G401 (cell line): Measurements from ENCODE around the gene NUP153. TPM values are rescaled to one million over a fixed set of nuclear protein-coding genes. Genes with fewer than 3 reads are reported as not detected.
A peak's percentile ranks its signal among the peaks of the same experiment; 100 is the strongest.
"Not testable (repeated sequence)": the region's sequence is repeated elsewhere in the genome, so short reads cannot be mapped to it uniquely, and the experiment has no call there.

Experiments
- DNase-seq: peaks from one replicate; pipeline ENCODE4 v3.0.0-alpha.2; 2015; ENCODE audit warnings: low spot score
- in situ Hi-C: cut with HindIII; loops from 2 replicates; pipeline ENCODE4 v1.10.0; 2016; ENCODE audit warnings: low sequenced_read_pairs, mixed read lengths
- total RNA-seq: library from RNA; depleted of rRNA; stranded (reverse); fragments of >200 nt; shearing (Covaris generic); gene quantifications from 2 replicates; pipeline ENCODE4 v1.2.3, GENCODE V29; 2014

The NUP153 gene
- total RNA-seq, 1 experiment from 2014 or later: 42.6 TPM

DNA sequence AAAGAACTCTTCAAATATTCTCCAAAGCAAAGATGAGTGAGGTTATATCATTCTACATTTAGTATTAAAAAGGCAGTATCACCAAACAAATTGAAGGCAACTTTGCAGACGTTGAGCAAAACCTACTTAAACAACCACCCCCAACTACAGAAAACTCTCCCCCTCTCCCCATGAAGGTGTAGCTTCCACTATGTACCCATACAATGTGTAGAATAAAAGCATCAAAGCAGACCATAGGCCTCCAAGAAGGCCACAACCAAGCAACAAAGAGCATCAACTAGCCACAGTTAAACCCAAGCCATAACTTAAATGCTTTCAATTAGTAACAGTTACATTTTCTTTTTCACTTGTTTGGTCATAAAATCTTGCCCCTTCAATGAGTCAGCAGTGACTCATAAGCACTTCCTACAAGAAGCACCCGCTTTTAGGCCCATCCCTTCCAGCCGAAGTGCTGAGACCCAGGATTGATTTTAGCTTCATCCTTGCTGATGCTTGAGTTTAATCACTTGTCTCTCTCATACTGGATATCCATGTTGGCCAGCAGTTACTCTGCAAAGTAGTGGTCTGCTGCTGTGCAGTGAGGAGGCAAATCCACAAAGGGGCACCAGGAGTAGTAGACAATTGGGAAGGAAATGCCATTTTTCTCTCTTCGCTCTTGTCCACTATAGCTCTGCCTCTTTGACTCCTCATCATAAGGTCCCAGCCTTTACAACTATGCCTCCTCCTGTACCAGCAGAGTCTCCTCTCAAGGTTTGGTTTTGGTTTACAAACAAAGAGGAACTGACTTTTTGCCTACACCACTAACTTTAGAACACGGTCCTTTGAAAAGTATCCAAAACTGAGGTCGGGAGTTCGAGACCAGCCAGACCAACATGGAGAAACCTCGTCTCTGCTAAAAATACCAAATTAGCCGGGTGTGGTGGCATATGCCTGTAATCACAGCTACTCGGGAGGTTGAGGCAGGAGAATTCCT is 8.4 kb upstream of the NUP153 start:
- DNase-seq: no peak
- in situ Hi-C loops: no loop called here

DNA sequence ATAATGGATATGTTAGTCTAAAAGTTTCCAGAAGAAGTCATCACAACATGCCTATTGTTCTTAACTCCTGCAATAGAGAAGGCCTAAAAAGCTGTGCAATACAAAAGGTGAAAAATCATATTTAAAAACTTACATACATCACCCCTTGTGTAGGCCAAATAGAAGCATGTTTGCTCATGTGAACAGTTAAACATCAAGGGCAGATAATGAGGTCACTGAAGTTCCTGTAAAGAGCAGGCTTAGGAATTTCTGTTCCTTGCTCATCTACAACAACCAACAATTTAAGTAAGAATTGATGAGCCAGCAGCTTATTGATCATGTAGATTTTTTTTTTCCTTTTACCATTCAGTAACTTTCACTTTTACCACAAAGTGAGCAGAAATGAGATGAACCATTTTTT is 7.5 kb upstream of the NUP153 start:
- no peak for DNase-seq
- in situ Hi-C loops: no loop called here

DNA sequence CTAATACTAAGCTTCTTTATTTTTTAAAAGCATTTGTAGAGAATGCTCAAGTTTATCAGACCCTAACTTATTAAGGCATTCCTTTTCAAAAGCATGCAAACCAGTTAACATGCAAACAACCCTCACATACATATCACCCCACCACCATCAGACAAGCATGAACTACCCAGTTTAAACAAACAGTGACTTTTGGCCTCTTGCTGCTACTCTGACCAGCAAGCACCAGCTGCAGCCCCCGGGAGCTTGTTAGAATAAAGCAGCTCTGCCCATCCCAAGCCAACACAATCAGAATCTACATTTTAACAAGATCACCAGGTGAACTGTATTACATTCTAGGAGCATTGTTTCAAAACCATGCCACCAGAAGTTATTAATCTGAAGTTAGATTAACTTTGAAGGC is 5.9 kb upstream of the NUP153 start:
- in situ Hi-C loops: no loop called here
- DNase-seq: no peak

- no peak for DNase-seq
- in situ Hi-C loops: no loop called here
These were observed 3.6 kb upstream of the NUP153 start for GRCh38 chr6:17710331-17710730.

GRCh38 chr6:17709476-17709875 is 2.8 kb upstream of the NUP153 start:
- DNase-seq: no peak
- in situ Hi-C loops: no loop called here

DNA sequence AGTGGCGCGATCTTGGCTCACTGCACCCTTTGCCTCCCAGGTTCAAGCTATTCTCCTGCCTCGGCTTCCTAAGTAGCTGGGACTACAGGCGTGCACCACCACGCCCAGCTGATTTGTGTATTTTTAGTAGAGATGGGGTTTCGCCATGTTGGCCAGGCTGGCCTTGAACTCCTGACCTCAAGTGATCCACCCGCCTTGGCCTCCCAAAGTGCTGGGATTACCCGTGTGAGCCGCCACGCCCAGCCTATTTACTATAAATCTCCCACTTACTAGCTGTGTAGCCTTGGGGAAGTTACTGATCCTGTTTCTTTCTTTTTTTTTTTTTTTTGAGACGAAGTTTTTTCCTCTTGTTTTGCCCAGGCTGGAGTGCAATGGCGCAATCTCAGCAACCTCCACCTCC is 1.3 kb upstream of the NUP153 start:
- DNase-seq, in situ Hi-C loops: not testable (repeated sequence)

DNA sequence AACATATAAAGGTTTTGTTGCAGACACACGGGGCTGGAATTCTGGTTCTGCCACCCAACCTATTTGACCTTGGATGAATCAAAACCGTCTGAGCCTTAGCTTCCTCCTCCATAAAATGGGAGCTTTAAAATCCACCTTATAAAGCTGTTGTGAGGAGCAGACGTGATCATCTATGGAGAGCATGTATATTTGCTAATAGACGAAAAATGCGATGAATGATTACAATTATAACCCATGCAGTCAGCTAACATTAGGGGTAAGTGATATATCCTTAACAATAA is 586 bp upstream of the NUP153 start:
- in situ Hi-C loops: no loop called here

GRCh38 chr6:17705778-17706579 is 746 bp downstream of the NUP153 start:
- in situ Hi-C loops: no loop called here
- peak; percentile 36 for DNase-seq

More for the DNA sequence above, 586 bp upstream of the NUP153 start:
- no peak for DNase-seq

- in situ Hi-C loops: no loop called here
- DNase-seq: peak; percentile 8
These were observed 1.3 kb downstream of the NUP153 start for GRCh38 chr6:17705428-17705777.

DNA sequence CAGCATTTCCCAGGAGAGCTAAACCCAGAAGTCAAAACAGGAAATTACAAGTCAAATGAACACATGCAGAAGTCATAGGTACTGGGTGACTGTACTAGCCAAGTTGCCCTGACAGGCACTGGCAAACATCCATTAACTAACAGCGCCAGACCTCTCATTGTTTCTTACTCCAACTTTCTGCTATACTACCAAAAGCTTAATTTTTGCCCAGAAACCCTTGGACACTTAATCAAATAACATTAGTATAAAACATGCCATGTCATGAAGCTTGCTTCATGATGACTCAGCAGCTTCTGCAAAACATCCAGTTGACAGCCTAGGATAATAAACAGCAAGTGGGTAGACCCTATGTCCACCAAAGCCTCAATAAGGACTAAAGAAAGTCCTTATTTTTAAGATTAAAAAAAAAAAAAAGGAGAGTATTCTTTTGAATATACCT is 3.5 kb downstream of the NUP153 start:
- DNase-seq: peak; percentile 25
- in situ Hi-C loops: no loop called here

DNA sequence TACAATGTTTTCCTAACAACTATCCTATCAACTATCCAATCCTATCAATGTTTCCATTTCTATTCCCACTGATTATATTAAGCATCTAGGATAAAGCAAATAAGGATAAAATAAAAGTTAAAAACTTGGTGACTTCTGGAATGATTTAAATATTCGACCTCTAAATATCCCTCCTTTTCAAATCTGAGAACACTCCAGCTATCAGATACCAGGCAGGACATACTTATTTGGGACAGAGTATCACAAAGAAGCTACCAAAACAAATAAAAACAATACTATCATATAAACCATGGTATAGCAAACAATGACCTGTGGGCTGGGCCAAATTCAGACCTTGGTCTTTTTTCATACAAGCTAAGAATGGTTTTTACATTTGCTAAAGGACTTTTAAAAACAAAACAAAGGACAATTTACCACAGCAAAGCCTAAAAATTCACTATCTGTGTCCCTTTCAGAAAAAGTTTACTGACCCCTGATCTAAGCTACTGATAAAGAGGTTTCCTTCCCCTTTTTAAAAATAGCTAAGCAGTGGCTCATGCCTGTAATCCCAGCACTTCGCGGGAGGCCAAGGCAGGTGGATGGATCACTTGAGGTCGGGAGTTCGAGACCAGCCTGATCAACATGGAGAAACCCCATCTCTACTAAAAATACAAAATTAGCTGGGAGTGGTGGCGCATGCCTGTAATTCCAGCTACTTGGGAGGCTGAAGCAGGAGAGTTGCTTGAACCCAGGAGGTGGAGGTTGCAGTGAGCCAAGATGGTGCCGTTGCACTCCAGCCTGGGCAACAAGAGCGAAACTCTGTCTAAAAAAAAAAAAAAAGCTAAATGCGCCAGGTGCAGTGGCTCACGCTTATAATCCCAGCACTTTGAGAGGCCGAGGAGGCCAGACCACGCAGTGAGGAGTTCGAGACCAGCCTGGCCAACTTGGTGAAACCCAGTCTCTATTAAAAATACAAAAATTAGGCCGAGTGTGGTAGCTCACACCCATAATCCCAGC is 6.0 kb downstream of the NUP153 start:
- no peak for DNase-seq
- in situ Hi-C loops: no loop called here

- no peak for DNase-seq
- in situ Hi-C loops: no loop called here
These were observed 14.7 kb downstream of the NUP153 start for GRCh38 chr6:17691925-17692538.

- DNase-seq: peak; percentile 47
- in situ Hi-C loops: no loop called here
These were observed 18.2 kb downstream of the NUP153 start for GRCh38 chr6:17688481-17688880.

- in situ Hi-C loops: no loop called here
- no peak for DNase-seq
These were observed 19.6 kb downstream of the NUP153 start for GRCh38 chr6:17687136-17687535.

DNA sequence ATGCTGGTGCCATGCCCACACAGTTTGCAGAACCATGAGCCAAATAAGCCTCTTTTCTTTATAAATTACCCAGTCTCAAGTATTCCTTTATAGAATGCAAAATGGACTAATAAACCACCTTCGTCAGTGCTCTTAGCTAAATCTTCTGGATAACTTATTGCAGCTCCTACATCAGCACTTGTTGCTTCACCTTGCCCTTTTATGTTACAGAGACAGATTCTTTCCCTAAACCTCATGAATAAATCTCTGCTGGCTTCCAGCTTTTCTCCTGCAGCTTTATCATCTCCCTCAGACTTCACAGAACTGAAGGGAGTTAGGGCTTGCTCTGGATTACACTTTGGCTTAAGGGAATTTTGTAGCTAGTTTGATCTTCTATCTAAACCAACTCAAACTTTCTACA is 22.6 kb downstream of the NUP153 start:
- in situ Hi-C loops: no loop called here
- no peak for DNase-seq

- in situ Hi-C loops: no loop called here
- no peak for DNase-seq
These were observed 23.3 kb downstream of the NUP153 start for GRCh38 chr6:17683428-17683827.

GRCh38 chr6:17679726-17680125 is 27.0 kb downstream of the NUP153 start:
- DNase-seq: no peak
- in situ Hi-C loops: no loop called here

- in situ Hi-C loops: no loop called here
- DNase-seq: no peak
These were observed 29.1 kb downstream of the NUP153 start for GRCh38 chr6:17677602-17678001.
